PFSK-1 (cell line): ENCODE results near the gene PRL.

Source experiments
- POLR2AphosphoS5 ChIP-seq: IDR thresholded peaks from 2 replicates; pipeline ENCODE4 v1.6.1; 2012; ENCODE audit warnings: low read depth, mild to moderate bottlenecking, control low read depth, low read length, moderate library complexity
- TAF1 ChIP-seq: IDR thresholded peaks from 2 replicates; pipeline ENCODE4 v1.6.1; 2012; ENCODE audit warnings: low read length, control low read depth, borderline replicate concordance; ENCODE audit not compliant: insufficient read depth

DNA sequence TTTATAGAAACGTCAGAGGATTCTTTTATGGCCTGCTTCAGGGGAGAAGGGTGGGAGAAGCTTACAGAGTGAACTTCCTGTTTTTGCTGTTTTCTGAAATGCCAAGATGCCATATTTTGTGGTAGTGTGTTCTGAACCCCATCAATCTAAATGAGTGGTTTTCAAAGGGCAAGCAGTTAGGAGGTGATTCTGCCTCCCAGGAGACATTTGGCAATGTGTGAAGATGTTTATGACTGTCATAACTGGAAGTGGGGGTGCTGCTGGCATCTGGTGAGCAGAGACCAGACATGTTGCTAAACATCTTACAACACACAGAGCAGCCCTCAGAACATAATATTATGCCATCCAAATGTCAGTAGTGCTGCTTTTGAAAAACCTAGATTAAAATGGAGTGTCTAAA is 6.0 kb upstream of the PRL start:
- TF ChIP-seq POLR2AphosphoS5 (no peak), TAF1 (no peak)
